ENCODE results near the gene EPO. TPM values are rescaled to one million over a fixed set of nuclear protein-coding genes. Genes with fewer than 3 reads are reported as not detected.

The EPO gene
- under 1 TPM in 2 of 3 donors, not detected in 1; 0.10 to 0.11 TPM for polyA plus RNA-seq (ENCODE audit: insufficient read length in 3 of 3)

DNA sequence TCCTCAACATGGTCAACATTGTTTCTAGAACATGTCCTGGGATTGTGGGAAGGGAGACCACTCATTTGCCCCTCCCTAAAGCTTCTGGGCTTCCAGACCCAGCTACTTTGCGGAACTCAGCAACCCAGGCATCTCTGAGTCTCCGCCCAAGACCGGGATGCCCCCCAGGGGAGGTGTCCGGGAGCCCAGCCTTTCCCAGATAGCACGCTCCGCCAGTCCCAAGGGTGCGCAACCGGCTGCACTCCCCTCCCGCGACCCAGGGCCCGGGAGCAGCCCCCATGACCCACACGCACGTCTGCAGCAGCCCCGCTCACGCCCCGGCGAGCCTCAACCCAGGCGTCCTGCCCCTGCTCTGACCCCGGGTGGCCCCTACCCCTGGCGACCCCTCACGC, at the start of gene EPO:
Gene EPO (plus strand): TSS at position 190 of the 392 bp plus-strand sequence. CDS start 513 bp downstream, outside the sequence.
- DNase-seq (ENCODE audit: low read depth in 3 of 3, low spot score in 2 of 3): no peak

DNA sequence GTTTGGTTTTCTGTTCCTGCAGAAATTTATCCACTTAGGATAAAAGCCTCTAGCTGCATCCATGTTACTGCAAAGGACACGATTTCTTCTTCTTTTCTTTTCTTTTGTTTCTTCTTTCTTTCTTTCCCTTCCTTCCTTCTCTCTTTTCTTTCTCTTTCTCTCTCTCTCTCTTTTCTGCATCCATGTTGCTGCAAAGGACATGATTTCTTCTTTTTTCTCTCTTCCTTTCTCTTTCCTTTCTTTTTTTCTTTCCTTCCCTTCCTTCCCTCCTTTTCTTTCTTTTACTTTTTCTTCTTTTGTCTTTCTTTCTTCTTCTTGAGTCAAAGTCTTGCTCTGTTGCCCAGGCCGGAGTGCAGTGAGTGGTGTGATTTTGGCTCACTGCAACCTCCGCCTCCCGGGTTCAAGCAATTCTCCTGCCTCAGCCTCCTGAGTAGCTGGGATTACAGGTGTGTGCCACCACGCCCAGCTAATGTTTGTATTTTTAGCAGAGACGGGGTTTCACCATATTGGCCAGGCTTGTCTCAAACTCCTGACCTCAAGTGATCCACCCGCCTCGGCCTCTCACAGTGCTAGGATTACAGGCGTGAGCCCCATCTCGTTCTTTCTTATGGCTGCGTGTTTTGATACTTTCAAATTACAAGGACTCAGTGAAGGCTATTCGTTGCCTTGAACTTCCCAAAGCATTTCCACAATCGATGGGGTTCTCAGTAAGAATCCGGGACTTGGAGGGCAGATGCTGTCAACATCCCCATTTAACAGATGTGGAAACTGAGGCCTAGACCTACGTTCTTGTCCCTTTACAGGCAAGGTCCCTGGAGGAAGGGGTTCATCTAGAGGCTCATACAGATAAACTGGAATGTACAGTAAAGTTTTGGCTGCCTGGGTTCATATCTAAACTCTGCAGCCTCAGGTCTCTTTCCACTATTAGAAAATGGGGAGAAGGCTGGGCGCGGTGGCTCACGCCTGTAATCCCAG, 48.6 kb upstream of the EPO start:
- DNase-seq (ENCODE audit: low read depth in 3 of 3, low spot score in 2 of 3): no peak

DNA sequence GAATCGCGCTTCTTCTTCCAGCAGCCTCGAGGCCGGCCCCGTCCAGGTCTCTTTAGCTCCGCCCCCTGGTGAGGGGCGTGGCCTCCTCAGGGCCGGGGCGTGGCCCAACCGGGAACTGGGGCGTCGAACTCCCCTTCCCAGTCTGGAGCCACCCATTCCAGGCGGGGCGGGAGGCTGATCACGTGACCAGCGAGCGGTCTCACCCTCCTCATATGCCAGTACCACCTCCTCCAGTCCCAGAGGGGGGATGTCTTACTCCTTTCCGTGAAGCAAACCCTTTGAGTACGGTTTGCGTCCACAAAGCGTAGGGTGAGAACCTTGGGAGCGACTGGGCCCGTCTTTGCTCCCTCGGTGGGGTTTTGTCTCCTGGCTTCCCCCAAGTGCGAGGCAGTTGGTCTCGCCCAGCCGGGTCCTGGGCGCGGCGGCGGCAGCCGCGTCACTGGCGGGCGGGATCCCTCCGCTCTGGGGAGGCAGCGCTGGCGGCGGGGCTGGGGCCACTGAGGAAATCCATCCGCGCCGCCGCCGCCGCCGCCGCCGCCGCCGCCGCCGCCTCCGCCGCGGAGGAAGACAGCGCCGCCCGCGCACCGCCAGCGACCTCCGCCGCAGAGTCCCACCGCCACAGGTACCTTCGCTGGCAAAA, 46.8 kb upstream of the EPO start, which contains the start of gene GNB2:
Gene GNB2 (plus strand): TSS at position 439 of the 640 bp plus-strand sequence. CDS start 2,526 bp downstream, outside the sequence.
- DNase-seq (ENCODE audit: low read depth in 3 of 3, low spot score in 2 of 3): peak; percentile 97 to 99 (median 98)

DNA sequence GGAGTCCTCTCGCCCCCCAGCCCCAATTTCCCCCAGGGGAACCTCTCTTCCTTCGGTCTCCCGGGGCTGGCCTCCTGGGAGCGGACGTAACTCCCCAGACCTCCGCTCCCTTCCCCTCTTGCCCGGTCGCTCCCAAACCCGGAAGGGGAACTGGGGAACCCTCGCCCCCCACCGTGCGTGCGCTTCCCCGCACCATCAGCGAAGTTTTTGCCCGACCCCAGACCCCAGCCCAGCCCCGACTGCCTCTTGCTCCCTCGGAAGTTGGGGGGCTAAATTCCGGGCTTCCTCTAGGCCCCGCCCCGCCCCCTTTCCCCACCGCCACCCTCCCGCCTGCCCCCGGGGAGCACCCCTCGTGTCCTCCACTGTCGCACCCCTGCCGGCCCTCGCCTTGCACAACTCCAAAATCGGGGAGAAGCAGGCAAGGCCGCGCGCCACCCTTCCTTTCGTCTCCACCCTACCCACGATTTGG, 46.3 kb upstream of the EPO start:
- DNase-seq (ENCODE audit: low read depth in 3 of 3, low spot score in 2 of 3): no peak

DNA sequence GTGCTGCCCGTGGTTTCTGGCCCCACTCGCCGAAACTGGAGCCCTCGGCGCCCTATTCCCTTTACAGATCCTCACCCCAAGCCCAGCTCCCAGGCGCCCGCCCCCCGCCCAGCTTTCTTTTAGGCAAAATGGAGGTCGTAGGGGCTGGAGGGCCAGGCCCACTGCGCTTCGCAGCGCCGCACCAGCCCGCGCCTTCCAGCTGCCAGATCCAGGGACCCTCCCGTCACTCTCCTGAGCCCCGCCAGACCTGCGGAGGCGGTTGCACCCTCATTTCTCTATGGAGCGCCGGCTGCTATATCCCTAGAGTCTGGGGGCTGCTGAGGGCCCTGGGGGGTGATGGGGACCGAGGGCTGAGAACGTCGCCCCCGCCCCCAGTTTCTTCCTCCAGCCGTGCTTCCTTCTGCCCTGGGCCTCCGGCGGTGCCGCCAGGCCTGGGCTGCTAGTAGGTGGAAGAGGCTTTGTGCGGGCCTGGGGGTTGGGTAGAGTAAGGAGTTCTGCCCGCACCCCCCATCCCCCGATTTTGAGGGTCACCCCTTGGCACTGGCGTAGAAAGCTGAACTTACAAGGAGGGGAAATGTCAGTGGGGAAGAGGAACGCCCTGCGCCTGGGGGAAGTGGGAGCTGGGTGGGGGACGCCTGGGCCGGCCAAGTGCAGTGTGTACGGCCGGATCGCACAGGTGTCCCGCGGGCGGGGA, 45.7 kb upstream of the EPO start:
- DNase-seq (ENCODE audit: low read depth in 3 of 3, low spot score in 2 of 3): no peak

DNA sequence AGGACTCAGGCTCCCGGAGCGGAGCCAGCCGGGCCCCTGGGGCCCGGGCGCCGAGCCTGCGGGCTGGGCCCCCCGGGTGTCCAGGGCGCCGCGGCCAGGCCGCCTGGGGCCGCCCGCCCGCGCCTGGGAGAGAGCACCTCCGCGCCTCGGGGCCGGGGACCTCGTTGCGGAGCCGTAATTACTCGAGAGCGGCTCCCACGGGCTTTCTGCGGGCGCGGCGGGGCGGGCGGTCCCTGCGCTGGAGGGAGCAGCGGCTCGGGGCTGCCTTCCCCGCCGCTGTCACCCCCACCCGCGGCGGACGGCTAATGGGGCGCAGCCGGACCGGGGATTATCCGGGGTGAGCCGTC, 45.2 kb upstream of the EPO start:
- no peak for DNase-seq (ENCODE audit: low read depth in 3 of 3, low spot score in 2 of 3)

DNA sequence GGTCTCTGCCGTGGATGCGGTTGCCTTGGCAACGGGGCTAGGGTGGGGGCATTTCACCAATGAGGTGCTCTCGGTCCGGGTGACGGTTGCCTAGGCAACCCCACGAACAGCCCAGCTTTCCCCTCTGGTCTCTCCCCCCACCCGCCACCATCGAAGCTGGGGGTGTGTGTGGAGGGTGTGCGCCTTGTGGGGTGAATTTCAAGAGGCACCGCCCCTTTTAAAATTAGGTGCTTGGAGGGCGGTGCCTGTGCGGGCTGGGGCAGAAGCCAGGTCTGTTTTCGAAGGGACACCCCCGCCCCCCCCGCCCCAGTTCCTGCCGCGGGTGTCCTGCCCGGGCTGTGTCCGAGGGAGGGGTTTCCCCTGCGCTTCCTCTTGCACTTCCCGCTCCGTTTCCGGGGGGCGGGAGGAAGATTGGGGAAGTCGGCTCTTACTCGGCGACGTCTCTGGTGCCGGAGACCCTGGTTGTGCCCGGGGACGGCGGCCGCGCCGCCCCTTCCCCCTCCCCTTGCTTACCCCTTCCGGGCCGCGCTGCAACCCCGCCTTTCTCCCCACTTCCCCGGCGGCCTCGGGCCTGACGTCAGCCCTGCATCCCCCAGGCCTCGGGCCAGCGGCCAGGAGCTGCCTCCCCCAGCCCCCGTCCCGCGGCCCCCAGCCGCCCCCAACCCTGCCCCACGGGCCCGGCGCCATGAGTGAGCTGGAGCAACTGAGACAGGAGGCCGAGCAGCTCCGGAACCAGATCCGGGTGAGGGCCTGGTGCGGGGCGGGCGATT, 44.5 kb upstream of the EPO start:
- no peak for DNase-seq (ENCODE audit: low read depth in 3 of 3, low spot score in 2 of 3)

DNA sequence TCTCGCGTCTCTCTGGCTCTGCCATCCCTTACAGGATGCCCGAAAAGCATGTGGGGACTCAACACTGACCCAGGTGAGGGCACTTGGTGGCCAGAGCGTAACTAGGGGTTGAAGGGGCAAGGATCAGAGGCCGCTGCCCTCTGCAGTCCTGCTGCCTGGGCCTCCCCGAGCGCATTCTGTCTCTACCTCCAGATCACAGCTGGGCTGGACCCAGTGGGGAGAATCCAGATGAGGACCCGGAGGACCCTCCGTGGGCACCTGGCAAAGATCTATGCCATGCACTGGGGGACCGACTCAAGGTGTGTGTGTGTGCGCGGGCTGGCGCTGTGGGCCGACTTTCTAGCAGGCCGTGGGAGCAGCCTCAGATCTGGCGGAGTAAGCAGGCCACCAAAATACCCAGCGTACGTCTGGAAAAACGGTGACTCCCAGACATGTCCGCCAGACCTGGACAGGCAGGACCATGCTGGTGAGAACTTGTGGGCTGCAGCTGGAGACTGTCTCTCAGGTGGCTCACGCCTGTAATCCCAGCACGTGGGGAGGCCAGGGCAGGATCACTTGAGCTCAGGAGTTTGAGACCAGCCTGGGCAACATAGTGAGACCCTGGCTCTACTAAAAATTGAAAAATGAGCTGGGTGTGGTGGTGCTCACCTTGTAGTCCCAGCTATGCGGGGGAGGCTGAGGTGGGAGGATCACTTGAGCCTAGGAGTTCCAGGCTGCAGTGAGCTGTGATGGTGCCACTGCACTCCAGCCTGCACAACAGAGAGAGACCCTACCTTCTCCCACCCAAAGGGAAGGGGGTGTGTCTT, 43.6 kb upstream of the EPO start:
- no peak for DNase-seq (ENCODE audit: low read depth in 3 of 3, low spot score in 2 of 3)

DNA sequence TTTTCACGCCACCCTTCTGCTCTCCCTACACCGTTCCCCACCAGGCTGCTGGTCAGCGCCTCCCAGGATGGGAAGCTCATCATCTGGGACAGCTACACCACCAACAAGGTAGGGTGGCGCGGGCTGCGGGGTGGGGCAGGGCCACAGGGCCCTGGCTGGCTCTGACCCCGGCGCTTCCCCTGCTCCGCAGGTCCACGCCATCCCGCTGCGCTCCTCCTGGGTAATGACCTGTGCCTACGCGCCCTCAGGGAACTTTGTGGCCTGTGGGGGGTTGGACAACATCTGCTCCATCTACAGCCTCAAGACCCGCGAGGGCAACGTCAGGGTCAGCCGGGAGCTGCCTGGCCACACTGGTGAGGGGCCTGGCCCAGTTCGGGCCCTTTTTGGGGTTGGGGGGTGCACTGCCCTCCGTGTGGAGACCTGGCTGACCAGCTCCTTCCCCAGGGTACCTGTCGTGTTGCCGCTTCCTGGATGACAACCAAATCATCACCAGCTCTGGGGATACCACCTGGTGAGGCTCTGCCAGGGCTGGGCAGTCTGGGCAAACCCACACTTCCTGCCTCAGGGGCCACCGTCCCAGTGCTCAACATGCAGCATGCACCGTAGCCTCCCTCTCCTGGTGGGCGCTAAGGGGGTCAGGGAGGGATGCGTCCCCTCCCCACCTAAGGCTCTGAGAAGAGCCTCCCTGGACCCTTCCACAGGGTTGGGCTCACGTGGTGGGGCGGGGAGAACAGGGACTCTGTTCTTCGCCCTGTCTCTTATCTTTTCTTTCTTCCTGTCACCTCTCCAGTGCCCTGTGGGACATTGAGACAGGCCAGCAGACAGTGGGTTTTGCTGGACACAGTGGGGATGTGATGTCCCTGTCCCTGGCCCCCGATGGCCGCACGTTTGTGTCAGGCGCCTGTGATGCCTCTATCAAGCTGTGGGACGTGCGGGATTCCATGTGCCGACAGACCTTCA, 42.7 kb upstream of the EPO start:
- DNase-seq (ENCODE audit: low read depth in 3 of 3, low spot score in 2 of 3): no peak

DNA sequence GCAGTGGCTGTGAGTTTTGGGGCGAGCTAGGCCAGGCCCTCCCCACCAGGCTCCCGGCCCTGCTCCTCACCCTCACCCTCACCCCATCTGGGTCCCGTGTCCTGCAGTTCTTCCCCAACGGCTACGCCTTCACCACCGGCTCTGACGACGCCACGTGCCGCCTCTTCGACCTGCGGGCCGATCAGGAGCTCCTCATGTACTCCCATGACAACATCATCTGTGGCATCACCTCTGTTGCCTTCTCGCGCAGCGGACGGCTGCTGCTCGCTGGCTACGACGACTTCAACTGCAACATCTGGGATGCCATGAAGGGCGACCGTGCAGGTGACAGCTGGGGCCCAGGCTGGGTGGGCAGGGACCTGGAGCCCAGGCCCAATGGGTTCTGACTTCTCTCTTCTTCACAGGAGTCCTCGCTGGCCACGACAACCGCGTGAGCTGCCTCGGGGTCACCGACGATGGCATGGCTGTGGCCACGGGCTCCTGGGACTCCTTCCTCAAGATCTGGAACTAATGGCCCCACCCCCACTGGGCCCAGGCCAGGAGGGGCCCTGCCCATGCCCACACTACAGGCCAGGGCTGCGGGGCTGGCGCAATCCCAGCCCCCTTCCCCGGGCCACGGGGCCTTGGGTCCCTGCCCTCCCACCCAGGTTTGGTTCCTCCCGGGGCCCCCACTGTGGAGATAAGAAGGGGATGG, 41.8 kb upstream of the EPO start:
- no peak for DNase-seq (ENCODE audit: low read depth in 3 of 3, low spot score in 2 of 3)

DNA sequence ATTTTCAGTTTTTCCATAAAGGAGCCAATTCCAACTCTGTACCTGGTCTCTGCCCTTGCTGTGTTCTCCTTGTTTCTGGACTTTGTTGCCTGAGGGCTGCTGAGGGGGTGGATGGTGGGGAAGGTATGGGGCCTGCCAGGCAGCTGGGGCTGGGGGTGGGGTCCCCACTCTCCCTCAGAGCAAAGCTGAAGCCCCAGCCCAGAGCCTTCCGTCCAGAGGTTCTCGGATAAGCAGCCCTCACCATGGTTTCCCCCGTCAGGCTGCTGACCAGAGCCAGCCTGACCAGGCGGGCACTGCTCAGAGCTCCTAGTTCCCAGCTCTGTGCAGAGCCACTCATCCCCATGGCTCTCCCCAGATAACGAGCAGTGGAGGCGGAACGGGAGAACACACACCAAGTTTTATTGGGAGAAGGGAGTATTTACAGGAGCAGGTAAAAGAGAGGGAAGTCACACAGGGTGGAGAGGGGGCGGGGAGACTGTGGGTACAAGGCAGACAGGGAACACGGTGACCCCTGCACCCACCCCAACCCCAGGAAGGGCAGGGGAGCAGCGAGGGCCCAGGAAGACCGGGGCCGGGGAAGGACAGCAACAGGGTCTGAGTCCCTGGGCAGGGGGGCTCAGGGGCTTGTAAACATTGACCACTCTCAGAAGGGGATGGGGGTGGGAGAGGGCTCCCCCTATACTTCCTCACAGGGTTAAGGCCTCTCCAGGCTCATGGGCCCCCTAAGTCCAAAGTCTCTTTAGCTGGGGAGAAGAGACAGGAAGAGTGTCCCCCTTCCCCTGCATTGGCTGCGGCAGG, 40.9 kb upstream of the EPO start:
- DNase-seq (ENCODE audit: low read depth in 3 of 3, low spot score in 2 of 3): no peak

DNA sequence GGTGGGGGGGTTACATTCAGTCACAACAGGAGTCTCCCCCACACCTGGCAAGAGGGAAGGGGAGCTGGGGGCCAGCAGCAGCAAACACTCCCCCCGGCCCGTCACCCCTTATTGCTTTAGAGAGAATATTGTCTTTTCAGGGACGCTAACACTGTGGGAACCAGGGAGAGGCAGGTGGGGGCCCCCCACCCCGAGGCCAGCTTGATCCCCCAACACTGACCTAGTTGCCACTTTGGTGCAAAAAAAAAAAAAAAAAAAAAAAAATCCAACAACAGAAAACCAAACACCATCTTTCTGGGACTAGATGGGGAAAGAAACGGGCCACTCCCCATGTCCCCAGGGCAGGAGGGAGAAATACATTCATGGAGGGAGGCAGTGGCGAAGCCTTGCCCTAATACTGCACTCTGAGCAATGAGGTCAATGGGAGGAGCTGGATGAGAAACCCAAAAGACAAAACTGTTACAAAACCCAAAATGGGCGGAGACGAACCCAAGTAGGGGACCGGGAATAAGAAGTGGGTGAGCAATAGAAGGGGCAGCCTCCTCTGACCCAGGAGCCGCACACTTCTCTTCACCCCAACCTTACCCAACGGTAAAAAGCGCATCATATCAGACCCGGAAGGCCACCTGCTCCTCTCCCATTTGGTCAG, 40.2 kb upstream of the EPO start:
- DNase-seq (ENCODE audit: low read depth in 3 of 3, low spot score in 2 of 3): no peak

DNA sequence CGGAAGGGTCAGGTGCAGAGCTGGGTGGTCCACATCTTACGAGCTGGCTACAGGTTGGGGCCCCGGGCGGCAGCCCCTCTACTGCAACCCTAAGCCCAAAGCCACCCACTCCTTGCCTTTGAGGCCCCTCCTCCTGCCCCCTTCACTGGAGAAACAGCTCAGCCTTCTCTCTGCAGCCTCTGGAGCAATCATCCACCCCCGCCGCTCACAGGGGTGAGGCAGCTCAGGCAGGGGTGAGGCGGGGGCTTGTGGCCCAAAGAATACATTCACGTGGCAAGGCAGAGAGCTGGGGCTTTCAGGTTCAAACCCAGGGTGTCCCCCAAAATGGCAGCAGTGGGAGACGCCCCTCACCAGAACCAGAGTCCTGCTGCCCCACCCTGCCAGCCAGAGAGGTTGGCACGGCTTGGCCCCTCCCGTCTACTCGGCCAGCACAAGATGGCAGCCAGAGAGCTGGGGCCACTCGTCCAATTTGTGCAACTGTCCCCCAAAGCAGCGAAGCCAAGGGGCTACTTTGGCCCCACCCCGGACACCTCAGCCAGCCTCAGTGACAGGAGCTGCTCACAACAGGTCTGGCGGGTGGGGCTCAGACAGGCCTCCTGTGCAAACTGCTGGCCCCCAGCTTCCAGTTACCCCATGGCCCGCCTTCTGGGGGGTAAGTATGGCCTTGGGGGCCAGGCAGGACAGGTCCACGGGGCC, 39.5 kb upstream of the EPO start:
- no peak for DNase-seq (ENCODE audit: low read depth in 3 of 3, low spot score in 2 of 3)

DNA sequence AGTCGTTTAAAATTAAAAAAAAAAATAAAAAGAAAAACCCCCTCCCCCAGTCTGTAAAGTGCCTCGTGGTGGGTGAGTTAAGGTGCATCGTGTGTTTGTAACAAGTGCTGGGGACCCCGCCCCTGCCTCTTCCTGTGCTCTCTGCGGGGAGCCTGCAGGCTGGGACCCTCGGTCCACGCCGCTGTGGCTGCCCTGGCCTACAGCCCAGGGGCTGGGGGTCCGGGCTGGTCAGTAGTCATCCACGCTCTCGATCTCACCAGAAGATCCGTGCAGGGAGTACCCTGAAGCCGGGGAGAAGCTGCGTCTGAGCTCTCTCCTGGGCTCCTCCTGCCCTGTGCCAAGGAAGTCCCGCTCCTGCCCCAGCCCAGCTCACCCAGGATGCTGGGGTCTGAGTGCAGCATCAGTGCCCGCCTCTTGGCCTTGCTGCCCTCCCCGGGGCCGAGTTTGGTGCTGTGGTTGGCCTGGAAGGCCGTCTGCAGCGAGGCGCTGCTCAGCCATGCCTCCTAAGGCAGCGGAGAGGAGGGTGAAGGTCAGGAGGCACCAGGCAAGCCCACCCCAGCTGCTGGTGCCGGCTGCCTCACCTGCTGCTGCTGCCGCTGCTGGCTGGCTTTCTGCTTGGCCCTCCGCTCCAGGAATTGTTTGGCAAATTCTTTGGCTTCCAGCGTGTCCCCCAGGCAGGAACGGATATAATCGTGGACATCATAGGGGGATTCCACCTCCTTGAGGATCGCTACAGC, 38.6 kb upstream of the EPO start:
- DNase-seq (ENCODE audit: low read depth in 3 of 3, low spot score in 2 of 3): no peak

DNA sequence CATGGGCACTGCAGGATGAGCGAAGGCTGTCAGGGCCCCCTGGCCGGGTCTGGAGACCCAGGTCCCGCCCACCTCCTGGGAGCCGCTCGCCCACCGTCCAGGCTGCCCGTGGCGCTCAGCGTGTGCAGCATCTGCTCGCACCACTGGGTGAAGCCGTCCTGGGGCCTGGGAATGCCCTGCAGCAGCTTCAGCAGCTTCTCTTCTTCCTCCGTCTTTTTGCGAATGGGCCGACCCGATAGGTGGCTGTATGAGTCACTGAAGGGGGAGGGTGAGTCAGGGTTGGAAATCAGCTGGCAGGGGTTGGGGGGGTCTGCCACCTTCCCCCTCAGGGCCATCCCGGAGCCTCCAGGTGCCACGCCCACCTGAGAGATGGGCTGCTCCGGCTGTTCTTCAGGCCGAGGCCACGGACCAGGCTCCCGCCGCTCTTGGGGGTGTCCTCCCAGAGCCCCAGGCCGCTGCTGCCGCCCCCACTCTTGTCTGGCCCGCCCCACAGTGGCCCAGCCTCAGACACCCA, 38.0 kb upstream of the EPO start:
- no peak for DNase-seq (ENCODE audit: low read depth in 3 of 3, low spot score in 2 of 3)
